GM19467 (cell line): ENCODE data around the gene CD7.

ENCODE experiments used
- ATAC-seq: cut with Tn5 transposase; IDR thresholded peaks from one replicate; pipeline ENCODE4 v1.9.1; 2021; ENCODE audit warnings: mild to moderate bottlenecking, moderate library complexity; ENCODE audit not compliant: unreplicated experiment

CD7 gene

GRCh38 chr17:82329683-82330321 is 12.4 kb upstream of the CD7 start:
- ATAC-seq, result no peak

DNA sequence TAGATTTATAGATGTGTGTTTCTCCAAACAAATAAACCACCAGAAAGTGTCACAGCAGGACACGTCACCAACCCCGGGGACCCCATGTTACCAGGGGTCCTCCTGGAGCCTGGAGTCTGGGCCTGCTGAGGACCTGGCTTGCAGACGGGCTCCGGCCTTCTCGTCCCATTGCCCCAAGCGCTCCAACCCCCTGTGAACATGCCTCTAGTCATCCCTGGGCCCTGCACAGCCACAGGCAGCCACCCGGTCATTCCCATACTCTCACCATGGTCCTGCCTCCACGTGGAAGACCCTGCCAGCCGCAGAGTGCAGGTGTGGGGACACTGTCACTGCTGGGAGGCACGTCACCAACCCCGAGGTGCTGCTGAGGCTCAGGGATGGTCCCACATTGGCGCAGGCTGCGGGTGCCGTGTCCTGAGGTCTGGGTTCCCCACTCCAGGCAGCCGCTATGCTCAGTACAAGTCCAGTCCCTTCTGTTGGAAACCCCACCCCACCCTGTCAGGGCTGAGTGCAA is 11.6 kb upstream of the CD7 start:
- no peak for ATAC-seq

GRCh38 chr17:82328141-82328993 is 11.0 kb upstream of the CD7 start:
- ATAC-seq, result no peak

- no peak for ATAC-seq
These were observed 10.3 kb upstream of the CD7 start for GRCh38 chr17:82327757-82328140.

DNA sequence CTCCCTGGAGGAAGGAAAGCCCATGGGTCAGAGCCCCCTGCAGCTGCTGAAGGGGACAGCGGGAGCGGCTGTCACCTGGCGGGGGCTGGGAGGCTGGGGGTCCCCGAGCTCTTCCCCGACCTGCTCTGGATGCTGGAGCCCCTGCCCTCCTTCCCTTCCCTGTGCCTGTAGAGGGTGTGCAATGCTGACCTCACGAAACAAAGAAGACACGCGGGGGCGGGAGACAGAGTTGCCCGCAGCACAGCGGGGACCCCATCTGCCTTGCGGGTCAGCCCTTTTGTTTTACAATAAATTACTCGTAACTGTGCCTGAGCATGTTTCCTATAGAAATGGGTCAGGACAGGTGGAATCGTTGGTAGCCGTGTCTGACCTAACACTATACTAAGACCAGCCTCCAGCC is 9.9 kb upstream of the CD7 start:
- no peak for ATAC-seq

DNA sequence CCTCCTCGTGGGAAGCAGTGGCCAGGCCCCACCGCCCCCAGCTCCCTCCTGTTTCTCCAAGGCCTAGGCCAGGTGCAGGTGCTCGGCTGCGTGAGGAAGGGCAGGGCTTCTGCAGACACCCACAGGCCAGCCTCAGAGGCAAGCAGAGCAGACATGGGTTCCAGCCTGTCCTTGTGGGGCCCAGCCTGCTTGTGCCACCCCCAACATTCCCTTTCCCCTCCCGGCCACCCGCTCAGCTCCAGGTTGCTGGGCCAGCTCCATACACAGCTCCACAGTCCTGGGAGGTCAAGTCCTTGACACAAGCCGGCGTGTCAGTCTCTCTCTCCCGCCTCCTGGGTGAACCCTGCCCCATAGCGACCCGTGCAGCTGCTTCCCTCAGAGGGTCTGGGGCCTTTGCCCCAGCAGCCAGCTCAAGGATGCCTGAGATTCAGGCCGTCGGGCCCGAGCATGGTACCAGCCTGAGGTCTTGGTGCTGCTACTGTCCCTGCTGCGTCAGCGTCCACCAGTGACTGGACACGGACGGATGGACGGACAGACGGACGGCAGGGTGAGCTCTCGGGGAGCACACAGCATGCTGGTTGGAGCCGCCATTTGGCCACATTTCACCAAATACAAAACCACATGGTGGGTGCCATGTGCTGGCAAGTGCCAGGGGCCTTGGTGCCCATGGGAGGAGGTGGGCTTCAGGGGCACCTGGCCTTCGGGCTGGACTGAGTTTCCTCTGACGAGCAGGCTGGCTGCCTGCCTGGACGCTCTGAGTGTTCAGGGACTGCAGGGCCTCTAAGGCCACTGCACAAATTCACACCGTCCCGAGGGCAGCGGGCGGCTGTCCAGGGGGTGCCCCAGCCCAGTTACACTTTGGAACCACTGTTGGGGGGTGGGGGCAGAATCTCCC is 8.1 kb upstream of the CD7 start:
- ATAC-seq, result no peak

- ATAC-seq, result no peak
These were observed 7.3 kb upstream of the CD7 start for GRCh38 chr17:82324566-82325285.

DNA sequence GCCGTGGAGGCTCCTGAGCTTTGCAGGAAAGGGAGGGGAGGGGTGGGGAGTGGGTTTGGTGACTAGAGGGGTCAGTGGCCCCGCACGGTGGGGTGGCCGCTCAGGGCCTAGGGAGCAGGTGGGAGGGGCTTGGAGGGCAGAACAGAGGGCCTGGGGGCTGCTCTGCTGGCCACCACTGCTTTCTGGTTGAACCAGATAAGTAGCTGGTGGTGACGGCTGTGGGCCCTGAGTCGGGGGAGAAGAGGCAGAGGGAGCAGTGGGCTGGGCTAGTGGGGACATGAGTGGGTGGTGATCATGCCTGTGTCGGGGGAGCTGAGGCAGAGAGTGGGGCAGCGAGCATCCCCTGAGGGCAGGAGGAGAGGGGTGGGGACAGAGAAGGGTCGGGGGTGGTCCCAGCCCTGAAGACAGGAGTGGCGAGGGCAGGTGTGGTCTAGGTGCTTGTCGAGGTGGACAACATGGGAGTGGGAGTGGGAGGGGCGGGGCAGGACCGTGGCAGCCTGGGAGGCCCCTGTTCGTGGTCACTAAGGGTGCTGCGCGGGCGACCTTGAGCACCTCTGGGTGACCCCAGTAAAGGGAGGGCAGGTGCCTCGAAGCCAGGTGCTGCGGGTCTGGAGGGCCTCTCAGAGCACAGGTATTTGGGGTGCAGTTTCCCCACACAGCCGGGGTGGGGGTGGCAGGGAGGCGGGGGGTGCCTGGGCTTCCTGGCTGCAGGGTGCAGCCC is 6.3 kb upstream of the CD7 start:
- ATAC-seq, result no peak

GRCh38 chr17:82322526-82323453 is 5.4 kb upstream of the CD7 start:
- no peak for ATAC-seq

- no peak for ATAC-seq
These were observed 4.6 kb upstream of the CD7 start for GRCh38 chr17:82321947-82322466.

- ATAC-seq, result no peak
These were observed 3.8 kb upstream of the CD7 start for GRCh38 chr17:82320956-82321927.

DNA sequence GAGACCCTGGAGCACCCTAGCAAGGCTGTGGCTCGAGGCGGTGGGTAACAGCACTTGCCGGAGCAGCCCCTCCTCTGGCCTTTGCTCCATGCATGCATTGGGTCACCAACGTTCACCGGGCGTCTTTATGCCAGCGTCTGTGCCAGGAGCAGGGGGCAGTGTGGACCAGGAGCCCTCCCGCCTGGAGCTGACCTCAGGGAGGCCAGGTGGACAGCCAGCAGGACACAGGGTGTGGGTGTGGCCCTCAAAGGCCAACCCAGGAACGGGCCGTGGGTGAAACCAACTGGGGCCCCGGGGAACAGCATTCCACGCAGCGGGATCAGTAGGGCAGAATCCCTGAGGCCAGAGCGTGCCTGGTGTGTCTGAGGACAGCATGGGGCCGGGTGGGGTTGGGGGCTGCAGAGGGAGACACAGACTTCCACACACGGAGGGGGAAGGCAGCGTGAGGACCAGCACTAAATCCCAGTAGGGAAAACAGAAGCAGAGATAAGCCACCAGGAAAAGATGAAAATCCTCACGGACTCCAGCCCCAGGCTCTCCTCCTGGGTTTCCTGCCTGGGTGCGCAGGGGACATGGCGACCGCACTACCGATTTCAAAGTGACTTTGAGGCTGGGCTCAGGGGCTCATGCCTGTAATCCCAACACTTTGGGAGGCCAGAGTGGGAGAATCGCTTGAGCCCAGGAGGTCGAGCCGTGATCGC is 2.9 kb upstream of the CD7 start:
- no peak for ATAC-seq

DNA sequence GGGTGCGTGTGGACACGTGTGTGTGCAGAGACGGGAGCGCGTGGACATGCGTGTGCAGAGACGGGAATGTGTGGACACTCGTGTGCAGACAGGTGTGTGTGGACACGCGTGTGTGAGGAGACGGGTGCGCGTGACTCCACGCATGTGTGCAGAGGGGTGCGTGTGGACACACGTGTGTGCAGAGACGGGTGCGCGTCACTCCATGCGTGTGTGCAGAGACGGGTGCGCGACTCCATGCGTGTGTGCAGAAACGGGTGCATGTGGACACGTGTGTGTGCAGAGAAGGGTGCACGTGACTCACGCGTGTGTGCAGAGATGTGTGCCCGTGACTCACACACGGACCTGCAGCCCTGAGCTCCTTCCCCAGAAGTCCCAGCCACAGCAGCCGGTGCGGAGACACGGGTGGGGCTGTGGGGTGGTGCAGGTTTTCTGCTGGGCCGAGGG is 2.2 kb upstream of the CD7 start:
- no peak for ATAC-seq

GRCh38 chr17:82318772-82319606 is 1.6 kb upstream of the CD7 start:
- no peak for ATAC-seq

- no peak for ATAC-seq
These were observed 726 bp upstream of the CD7 start for GRCh38 chr17:82318169-82318498.
